HG02943 (cell line): ENCODE data around the gene SLC4A4.
"Not testable (repeated sequence)": the region's sequence is repeated elsewhere in the genome, so short reads cannot be mapped to it uniquely, and the experiment has no call there.

Experiments used
- ATAC-seq: cut with Tn5 transposase; IDR thresholded peaks from one replicate; pipeline ENCODE4 v1.9.1; 2021; ENCODE audit warnings: mild to moderate bottlenecking, low read depth, moderate library complexity; ENCODE audit not compliant: unreplicated experiment

The SLC4A4 gene

DNA sequence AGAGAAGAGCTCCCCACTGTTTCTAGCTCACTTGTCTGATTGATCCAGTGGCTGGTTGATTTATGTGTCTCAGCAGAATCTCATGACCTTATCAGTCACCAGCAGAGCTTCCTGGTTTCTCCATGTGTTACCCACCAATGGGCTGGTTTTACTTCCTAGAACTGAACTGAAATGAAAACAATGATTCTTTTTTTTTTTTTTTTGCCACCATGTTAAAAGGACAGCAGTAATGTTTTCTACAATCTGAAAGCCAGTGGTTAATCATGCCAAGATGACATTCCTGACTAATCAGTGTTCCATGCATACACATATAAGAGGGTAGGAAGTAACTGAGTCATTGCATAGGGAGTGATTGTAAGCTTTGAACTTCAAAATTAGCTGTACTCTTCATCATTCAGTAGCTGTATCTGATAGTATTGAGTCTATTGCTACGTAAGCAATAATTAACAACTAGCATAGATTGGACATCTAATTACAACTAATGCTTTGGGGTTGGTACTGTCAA is 67.7 kb downstream of the SLC4A4 start:
- no peak for ATAC-seq

GRCh38 chr4:71408961-71409360 is 70.1 kb downstream of the SLC4A4 start:
- ATAC-seq = not testable (repeated sequence)

GRCh38 chr4:71411981-71412380 is 73.2 kb downstream of the SLC4A4 start:
- no peak for ATAC-seq

DNA sequence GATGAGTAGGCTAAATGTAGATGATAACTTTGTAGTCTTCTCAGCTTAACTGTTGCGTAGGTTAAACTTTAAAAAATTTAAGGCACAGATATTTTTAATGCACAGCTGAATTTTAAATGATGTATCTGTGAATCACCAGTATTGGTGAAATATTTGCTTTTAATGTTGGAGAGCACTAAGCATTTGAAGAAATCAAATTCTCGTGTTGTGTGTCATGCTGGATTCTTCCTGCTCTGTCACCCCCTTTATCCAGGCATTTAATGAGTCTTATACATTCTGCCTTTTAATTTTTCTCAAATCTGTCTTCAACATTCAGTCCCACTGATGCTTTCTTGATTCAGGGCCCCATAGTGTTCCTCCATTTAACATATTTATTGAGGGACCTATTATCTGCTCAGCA is 76.7 kb downstream of the SLC4A4 start:
- no peak for ATAC-seq

DNA sequence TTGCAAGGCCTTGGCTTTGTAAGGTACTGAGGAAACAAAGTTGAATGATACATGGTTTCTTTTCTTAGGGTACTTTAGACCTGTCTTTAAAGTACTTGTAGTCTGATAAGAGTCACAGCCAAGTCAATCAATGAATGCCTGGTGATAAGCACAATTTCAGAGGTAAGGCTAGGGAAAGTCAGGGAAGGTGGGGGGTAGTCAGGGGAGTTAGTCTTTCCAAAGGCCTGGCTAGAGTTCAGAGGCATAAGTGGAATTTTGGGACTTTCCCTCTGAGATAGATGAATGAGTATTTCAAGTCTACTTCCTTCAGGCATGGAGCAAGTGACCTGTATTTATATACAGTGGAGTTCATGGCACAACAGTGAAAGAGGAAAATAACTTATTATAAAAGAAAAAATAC is 78.3 kb downstream of the SLC4A4 start:
- no peak for ATAC-seq

DNA sequence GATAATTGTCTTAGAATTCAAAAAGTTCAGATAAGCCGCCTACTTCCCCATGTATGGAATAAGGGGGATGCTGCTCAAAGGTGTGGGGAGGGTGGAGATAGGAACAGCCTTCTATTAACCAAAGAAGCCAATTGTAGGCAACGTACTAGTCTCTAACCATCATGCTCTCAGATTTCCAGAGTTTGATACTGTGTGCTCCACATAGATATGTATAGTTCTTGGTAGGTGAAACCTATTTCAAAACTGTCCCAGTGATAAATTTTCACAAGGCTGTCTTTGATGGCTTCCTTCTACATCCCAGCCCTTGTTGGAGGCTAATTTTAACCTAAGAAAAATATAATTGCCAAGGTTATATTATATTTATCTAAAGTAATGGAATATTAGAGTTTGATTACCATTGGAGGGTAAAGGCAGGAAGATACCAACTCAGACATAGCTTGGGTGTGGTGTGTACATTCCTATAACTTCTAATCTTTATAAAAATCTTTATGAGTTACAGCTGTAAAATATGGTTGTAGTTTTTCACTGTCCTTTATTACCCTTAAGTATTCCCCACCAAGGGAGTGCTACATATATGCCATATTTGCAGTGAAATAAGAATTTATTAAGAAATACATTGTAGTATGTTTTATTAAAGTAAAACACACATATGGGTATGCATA is 87.7 kb downstream of the SLC4A4 start:
- no peak for ATAC-seq

DNA sequence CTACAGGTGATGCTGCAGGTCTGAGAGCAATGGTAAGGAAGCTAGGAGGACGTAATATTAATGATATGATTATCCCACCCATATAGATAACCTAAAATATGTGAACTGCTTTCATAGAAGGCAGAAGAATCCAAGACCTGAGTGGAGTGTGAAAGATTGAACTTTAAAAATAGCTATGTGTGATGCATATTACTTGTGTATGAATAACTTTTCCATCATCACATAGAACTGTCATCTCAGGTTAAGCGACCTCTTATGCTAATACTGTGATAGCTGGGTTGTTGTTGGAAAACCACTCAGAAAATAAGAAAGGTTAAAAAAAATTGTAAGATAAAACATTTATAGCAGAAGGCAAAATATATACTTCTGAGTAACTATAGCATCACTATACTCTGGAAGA is 90.3 kb downstream of the SLC4A4 start:
- ATAC-seq = no peak

- no peak for ATAC-seq
Observed at GRCh38 chr4:71429962-71430361, 91.1 kb downstream of the SLC4A4 start.

DNA sequence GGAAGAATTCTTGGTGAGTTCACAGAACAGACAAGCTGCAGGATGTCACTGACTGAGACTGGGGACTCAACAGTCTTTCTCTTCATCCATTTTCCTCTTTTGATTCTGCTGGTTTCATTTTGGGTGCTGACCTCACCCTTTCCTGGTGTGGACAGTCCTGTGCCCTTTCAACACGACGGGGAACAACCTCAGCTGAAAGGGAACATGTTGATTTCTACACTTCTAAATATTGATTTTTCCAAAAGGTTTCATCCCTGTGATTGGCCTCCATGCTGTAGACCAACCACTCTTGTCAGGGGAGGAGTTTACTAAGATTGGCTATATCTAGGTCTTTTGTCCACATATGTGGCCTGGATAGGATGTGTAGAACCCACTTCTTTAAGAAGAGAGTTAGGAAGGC is 91.8 kb downstream of the SLC4A4 start:
- ATAC-seq = no peak

GRCh38 chr4:71440612-71441011 is 101.8 kb downstream of the SLC4A4 start:
- ATAC-seq = no peak

DNA sequence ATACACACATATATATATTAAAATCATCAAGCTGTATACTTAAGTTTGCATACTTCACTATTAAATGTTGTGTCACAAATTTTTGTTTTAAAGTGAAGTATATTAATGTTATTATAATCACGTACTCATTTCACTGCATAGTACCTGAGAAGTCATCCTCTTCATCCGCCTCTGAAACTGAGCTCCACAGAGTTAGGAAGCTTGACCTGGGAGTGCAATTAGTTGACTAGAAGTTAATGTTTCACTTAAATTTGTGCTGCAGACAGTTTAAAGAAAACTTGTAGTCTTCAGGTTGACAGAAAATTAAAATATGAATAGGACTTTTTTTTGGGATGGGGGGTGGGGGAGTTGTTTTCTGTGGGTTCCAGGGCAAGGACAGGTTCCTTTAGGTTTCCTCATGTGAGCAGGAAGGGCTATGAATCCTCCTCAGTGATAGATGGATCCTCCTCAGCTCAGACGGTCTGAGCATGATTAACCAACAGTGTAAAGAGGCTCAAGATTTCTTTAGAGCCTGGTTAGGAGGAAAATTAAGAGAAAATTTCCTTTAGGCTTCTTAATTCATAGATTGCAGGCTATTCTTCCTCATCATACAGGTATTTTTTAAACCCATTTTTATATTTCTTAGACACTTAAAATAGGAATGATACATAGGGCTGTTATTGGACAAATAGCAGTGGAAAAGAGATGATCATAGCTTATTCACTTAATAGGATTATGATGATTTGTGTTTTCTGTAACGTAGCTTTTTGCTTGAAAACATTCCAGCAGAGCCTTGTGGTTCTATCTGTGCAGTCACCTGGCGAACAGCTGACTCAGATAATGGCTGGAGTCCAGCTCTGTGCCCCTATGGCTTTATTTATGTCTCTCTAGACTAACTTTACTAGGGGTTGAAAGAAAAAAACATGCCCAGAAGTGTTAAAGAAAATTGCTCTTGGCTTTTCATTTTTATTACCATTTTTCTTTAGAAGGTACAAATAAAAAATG is 102.7 kb downstream of the SLC4A4 start:
- ATAC-seq = no peak

GRCh38 chr4:71442336-71442735 is 103.5 kb downstream of the SLC4A4 start:
- no peak for ATAC-seq

- ATAC-seq = no peak
Observed at GRCh38 chr4:71444395-71444794, 105.6 kb downstream of the SLC4A4 start.

GRCh38 chr4:71445811-71446210 is 107.0 kb downstream of the SLC4A4 start:
- ATAC-seq = no peak

- no peak for ATAC-seq
Observed at GRCh38 chr4:71446479-71447081, 107.8 kb downstream of the SLC4A4 start.

DNA sequence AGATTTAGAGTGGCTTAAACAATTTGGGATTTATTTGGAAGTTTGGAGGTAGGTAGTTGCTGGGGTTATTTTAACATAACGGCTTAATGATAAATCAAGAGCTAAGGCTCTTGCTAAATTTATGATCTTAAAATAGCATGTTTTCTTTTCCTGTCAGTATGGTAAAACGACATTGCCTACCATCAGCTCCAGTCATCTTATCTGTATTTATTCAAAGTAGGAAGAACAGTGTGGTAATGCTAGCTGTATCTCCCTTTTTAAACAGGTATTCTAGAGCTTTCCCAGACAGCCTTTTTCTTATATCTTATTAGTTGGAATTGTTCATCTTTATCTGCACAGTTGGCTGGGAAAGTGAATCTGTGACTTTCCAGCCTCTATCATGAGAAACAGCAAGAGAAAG is 110.2 kb downstream of the SLC4A4 start:
- no peak for ATAC-seq

DNA sequence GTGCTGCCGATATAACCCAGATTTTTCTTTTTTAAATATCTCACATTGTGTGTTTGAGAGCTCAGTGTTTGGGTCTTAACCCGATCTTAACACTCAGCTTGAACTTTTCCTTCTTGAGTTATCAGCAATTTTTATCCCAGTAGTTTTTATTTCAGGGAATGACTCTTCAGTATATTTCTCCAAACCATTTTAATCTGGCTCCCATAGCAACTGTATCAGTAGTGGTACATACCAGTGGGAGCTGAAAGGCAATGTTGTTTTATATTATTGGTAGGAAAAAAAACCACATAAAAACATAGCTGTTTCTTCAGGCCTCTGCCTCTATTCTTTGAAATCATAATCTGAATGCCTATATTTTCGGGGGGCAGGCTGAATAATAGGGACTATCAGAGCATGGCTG is 111.1 kb downstream of the SLC4A4 start:
- ATAC-seq = no peak

DNA sequence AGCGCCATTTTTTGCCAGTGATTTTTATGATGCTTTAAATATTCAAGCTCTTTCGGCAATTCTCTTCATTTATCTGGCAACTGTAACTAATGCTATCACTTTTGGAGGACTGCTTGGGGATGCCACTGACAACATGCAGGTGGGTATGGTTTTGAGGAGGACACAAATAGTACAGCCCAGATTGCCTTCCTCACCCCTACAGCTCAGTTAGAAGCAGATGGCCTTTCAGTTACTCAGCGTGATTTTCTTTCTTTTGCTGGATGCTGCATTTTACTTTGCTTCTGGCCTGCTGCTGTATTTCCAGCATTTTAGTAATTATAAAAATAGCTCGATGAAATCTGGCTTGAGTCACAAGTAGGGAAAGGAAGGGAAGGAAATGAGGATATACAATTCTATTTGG is 114.7 kb downstream of the SLC4A4 start:
- no peak for ATAC-seq

DNA sequence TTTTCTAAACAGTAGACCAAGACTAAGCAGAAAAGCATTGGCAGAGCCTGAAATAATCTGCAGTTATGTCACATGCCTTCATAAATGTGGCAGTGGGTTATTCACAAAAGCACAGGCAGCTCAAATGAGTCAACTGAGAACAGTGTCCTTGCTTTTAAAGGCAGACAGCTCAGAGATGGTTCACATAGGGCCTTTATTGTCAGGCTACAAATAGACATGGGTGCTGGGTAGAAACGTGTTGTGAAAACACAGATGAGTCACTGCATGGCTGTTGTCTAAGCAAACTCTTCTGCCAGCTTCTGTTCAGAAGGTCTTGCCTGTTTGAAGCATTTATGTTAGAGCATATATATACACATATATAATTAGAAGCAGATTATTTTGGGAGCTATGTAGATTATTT is 118.0 kb downstream of the SLC4A4 start:
- ATAC-seq = no peak

DNA sequence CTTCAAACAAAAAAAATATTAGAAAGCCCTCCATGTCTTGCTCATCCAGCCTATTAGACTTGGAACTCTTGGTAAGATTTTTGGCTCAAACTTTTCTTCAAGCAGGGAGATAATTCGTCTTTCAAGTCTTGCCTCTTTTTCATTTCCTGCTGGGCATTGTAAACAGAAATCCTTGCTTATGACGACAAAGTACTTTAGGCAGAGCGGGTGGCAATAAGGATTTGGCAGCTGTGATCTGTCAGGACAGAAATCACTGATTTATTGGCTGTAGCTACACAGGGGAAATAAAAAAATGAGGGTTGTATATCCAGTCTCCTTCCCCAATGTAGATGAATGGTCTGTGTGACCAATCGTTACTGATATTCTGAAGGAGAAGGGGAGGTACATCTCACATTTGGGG is 121.6 kb downstream of the SLC4A4 start:
- no peak for ATAC-seq

GRCh38 chr4:71461422-71461821 is 122.6 kb downstream of the SLC4A4 start:
- no peak for ATAC-seq
